ENCODE data around the gene FAM184B. TPM values are rescaled to one million over a fixed set of nuclear protein-coding genes. Genes with fewer than 3 reads are reported as not detected.
A peak's percentile ranks its signal among the peaks of the same experiment; 100 is the strongest.

FAM184B gene
- total RNA-seq, 1 donor from 2014 or later, result not detected

GRCh38 chr4:17740702-17741101, 40.7 kb downstream of the FAM184B start:
- TF ChIP-seq CTCF (IDR thresholded peaks at IDR 0.05), result no peak
- peaks cover 2% of the 10 kb centered on the region for H3K27me3 Mint-ChIP-seq (ENCODE audit: unreplicated experiment)
- no peaks in the 10 kb centered on the region for H3K36me3 Mint-ChIP-seq (ENCODE audit: unreplicated experiment)
- no peaks in the 10 kb centered on the region for H3K9me3 Mint-ChIP-seq (ENCODE audit: unreplicated experiment)
- H3K4me3 Mint-ChIP-seq (ENCODE audit: unreplicated experiment), result no peak overlapping the region
- DNase-seq (ENCODE audit: extremely low spot score, unreplicated experiment), result no peak
- no peak overlapping the region for H3K27ac Mint-ChIP-seq (ENCODE audit: unreplicated experiment)
- no peaks in the 10 kb centered on the region for H3K4me1 Mint-ChIP-seq (ENCODE audit: unreplicated experiment)

- TF ChIP-seq CTCF (IDR thresholded peaks at IDR 0.05), result no peak
- no peaks in the 10 kb centered on the region for H3K27me3 Mint-ChIP-seq (ENCODE audit: unreplicated experiment)
- H3K4me1 Mint-ChIP-seq (ENCODE audit: unreplicated experiment), result no peaks in the 10 kb centered on the region
Measured at GRCh38 chr4:17736484-17736883, 44.9 kb downstream of the FAM184B start.

GRCh38 chr4:17726911-17727310, 54.5 kb downstream of the FAM184B start:
- no peak for TF ChIP-seq CTCF (IDR thresholded peaks at IDR 0.05)
- no peaks in the 10 kb centered on the region for H3K27me3 Mint-ChIP-seq (ENCODE audit: unreplicated experiment)
- peaks cover 16% of the 10 kb centered on the region for H3K9me3 Mint-ChIP-seq (ENCODE audit: unreplicated experiment)

More at GRCh38 chr4:17736484-17736883, 44.9 kb downstream of the FAM184B start:
- no peak overlapping the region for H3K4me3 Mint-ChIP-seq (ENCODE audit: unreplicated experiment)
- no peak for DNase-seq (ENCODE audit: extremely low spot score, unreplicated experiment)
- no peaks in the 10 kb centered on the region for H3K9me3 Mint-ChIP-seq (ENCODE audit: unreplicated experiment)
- no peaks in the 10 kb centered on the region for H3K36me3 Mint-ChIP-seq (ENCODE audit: unreplicated experiment)
- no peak overlapping the region for H3K27ac Mint-ChIP-seq (ENCODE audit: unreplicated experiment)

GRCh38 chr4:17723648-17724047, 57.8 kb downstream of the FAM184B start:
- Mint-ChIP-seq H3K9me3 (ENCODE audit: unreplicated experiment) (peaks cover 10% of the 10 kb centered on the region), H3K27me3 (ENCODE audit: unreplicated experiment) (no peaks in the 10 kb centered on the region), H3K27ac (ENCODE audit: unreplicated experiment) (no peak overlapping the region), H3K4me3 (ENCODE audit: unreplicated experiment) (no peak overlapping the region), H3K4me1 (ENCODE audit: unreplicated experiment) (peaks cover 3% of the 10 kb centered on the region), H3K36me3 (ENCODE audit: unreplicated experiment) (no peaks in the 10 kb centered on the region)
- TF ChIP-seq CTCF (IDR thresholded peaks at IDR 0.05), result no peak
- peak; percentile 53 for DNase-seq (ENCODE audit: extremely low spot score, unreplicated experiment)

More at GRCh38 chr4:17726911-17727310, 54.5 kb downstream of the FAM184B start:
- Mint-ChIP-seq H3K4me1 (ENCODE audit: unreplicated experiment) (peaks cover 1% of the 10 kb centered on the region), H3K4me3 (ENCODE audit: unreplicated experiment) (no peak overlapping the region), H3K27ac (ENCODE audit: unreplicated experiment) (no peak overlapping the region), H3K36me3 (ENCODE audit: unreplicated experiment) (no peaks in the 10 kb centered on the region)
- no peak for DNase-seq (ENCODE audit: extremely low spot score, unreplicated experiment)

GRCh38 chr4:17722356-17722700, 59.1 kb downstream of the FAM184B start:
- no peak overlapping the region for H3K4me3 Mint-ChIP-seq (ENCODE audit: unreplicated experiment)
- H3K4me1 Mint-ChIP-seq (ENCODE audit: unreplicated experiment), result peaks cover 3% of the 10 kb centered on the region
- H3K27me3 Mint-ChIP-seq (ENCODE audit: unreplicated experiment), result no peaks in the 10 kb centered on the region
- no peaks in the 10 kb centered on the region for H3K36me3 Mint-ChIP-seq (ENCODE audit: unreplicated experiment)
- peak; percentile 46 for DNase-seq (ENCODE audit: extremely low spot score, unreplicated experiment)
- H3K27ac Mint-ChIP-seq (ENCODE audit: unreplicated experiment), result no peak overlapping the region
- H3K9me3 Mint-ChIP-seq (ENCODE audit: unreplicated experiment), result no peaks in the 10 kb centered on the region
- no peak for TF ChIP-seq CTCF (IDR thresholded peaks at IDR 0.05)

Data from osteocyte (in vitro differentiated cells).